GM19025 (cell line): Measurements from ENCODE around the gene PUM1.
"Not testable (repeated sequence)": the region's sequence is repeated elsewhere in the genome, so short reads cannot be mapped to it uniquely, and the experiment has no call there.

Experiments used
- ATAC-seq: cut with Tn5 transposase; IDR thresholded peaks from one replicate; pipeline ENCODE4 v1.9.1; 2021; ENCODE audit warnings: mild to moderate bottlenecking, low read depth, moderate library complexity; ENCODE audit not compliant: unreplicated experiment

The PUM1 gene

DNA sequence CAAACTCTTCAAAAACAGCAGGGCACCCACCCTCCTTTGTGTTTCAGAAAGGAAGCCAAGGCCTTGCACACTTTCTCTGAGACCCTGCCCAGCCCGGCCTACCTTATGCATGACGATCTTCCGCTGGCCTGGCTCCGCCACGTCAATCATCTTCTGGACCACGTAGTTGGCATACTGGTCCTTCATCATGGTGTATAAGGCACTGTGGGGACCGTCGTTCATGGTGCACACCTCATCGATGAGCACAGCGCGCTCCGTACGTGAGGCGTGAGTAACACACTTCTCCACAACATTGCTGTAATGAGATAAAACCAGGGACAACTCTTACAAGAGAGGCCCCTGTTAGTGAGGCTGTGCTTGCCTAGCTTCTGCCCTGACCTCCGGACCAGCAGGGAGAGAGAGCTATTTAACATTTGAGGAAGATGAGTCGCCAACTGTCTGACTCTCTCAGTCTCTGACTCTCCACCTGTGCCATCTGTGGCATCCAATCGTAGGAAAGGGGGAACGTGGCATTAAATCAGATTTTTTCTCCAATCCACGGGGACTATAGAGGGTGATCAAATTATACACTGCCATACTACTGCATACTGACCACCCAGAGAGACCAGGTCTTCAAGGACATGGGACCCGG lies 128.9 kb downstream of the PUM1 start:
- ATAC-seq, result no peak

DNA sequence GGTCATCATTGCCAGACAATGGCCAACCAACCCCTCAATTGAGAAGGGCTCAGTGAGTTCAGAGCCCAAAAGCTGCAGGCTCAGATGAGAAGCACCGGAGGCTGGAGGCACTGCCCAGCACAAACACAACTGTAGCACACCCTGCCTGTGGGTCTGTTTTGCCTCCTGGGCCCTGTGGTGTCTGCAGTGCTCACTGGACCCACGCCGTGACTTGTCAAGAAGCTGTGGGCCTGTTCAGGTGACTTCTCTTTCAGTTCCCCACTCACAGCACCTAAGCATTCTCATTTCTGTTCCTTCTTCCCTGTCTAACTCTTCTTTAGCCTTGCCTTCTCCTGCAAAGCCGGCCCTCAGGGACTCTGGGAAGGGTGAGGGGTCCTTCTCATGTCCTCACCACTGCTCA lies 129.8 kb downstream of the PUM1 start:
- not testable (repeated sequence) for ATAC-seq

DNA sequence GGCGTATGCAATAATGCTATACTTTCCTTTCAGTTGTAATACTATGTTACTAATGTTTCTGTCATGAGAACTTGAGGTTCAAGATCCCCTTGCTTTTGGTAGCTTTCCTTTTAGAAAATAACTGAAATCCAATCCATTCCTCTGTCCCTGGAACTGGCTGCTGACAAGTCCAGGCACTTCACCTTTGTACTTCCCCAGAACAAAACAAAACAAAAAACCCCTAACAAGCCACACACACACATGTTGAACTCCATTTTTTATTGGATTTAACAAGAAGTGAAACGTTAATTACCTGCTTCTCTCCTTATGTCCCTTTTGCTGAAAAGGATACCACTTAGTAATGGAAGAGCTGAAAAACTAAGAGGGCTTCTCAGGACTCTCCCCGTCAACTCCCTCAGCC lies 130.9 kb downstream of the PUM1 start:
- no peak for ATAC-seq

DNA sequence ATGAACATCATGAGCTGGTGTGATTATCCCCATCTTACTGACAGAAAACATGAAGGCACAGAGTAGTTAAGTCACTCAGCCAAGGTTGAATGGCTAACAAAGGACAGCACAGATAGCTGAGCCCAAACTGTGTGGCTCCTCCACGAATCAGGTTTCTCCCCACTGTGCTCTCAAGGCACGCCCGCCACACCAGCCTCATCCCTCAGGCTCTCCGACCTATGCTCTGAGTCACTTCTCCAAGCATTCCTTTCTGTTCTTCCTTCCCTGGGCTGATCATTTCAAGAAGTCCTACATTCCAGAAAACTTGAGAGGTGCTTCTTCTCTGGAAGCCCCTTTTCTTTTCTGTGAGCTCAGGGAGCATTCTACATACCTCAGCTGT lies 131.7 kb downstream of the PUM1 start:
- no peak for ATAC-seq

DNA sequence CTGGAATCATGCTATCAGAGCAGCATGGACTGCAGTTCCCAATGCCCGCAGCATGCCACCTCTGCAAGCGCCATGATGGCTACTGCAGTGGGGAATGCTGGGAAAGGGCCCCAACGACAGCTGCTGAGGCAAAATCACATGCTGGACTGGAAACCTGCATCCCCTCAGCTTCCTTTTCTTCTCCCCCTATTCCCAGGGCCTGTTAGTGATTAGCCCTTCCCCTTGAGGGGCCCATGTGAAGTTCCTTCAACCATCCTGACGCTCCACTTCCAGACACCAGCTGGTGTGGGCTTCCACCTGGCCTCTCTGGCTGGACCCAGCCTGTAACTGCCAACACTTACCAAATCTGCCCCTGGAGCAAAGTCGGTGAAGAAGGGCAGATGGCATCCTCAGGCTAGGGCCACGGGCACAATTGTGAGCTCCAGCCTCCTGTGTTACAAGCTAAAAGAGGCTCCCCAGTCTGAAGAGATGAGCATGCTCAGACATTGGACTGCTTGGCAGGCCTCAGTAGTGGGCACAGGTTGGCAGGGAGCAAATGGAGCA lies 134.8 kb downstream of the PUM1 start:
- no peak for ATAC-seq

DNA sequence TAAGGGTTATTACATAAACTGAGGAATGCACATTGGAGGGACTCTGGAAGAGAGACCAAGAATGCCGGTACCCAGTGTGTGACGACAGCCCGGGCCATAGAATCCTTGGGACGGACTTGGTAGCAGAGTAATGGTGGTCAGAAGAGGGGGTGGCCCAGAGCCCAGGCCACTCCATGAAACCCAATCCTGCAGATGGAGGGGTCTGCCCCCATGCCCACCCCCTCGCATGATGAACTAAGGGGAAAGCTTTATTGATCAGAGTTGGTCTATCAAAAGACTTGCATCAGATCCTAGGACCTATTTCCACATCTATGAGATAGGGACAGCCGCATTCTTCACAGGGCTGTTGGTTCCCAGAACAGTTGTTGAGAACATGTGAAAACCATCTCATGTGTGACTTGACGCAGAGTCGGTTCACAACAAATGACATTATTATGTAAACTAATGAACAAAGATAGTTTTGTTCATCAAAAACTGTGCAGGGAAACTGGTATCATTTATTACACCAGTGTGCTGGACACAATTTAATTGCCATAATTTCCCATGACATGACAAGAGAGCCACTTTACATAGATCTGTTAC lies 135.5 kb downstream of the PUM1 start:
- ATAC-seq, result no peak

DNA sequence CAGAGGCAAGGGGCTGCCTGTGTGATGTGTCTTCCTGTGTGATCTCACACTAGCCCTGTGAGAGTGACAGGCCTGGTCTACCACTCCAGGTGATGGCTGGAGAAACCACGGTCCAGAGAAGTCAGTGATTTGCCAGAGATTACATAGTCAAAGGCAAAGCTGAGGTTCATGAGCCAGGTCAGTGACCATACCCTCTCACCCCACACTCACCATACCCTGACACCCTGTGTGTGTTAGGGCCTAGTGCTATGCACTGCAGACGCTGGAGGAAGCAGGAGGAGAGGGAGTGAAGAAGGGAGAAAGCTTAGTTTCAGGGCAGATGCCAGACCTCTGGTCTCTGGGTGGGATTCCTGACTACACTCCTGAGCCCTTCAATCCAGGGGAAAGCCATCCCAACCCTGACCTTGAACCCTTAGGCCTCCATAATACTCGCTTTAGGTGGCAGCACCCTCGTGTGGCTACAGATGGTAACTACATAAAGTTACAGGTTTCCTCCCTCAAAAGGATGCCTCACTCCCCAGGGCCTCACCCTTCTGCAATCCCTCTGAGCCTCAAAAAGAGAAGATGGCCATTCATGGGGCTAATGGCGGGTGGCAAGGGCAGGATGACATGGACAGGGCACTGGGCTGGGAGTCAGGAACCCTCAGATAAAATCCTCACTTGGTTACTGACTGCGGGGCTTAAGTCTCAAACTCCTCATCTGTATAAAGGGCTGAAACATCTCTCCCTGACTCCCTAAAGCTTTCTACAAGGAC lies 136.2 kb downstream of the PUM1 start:
- no peak for ATAC-seq

DNA sequence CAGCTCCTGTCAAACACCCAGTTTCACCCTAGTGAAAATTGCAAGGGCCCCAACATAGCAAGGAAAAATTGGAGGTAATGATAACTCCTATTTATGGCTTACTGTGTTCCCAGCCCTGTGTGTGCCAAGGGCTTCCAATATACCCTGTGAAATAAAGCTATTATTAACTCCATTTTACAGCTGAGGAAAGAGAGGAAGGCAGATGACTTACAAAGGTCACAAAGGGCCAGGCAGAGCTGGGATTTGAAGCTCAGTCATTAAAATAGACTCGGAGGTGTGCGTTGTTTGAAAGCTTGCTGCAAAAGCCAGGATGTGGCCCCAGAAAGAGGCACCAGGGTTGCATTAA lies 136.8 kb downstream of the PUM1 start:
- no peak for ATAC-seq

DNA sequence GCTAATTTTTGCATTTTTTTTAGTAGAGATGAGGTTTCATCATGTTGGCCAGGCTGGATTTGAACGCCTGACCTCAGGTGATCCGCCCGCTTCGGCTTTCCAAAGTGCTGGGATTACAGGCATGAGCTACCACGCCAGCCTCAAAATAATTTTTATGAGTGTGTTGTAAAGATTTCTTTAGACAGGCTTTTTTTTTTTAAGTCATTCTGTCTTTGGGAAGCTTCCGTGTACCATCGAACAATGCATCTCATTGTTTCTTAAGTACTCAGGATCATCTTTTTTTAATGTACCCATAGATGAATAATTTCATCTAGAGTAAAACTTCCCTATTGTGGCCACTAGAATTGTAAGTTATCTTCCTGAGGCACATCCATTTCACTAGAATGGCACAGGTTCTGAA lies 137.3 kb downstream of the PUM1 start:
- ATAC-seq, result no peak

DNA sequence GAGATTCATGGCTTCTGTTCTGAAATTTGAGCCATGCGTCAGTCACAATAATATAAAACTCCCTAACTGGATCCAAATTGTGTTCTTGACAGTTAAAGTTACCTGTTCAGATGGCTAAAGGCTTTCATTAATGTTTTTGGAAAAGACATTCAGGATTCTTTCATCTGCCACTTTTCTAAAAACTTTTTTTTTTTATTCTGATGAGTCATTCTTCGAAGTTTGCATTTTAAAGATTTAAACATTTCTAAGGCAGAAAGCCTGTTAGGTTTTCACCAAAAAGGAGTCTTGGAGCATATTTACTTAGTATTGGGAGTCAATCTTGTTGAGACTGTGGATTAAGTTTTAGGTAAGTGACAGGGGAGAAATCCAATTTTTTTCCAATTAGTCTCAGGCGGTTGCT lies 138.1 kb downstream of the PUM1 start:
- ATAC-seq, result no peak

DNA sequence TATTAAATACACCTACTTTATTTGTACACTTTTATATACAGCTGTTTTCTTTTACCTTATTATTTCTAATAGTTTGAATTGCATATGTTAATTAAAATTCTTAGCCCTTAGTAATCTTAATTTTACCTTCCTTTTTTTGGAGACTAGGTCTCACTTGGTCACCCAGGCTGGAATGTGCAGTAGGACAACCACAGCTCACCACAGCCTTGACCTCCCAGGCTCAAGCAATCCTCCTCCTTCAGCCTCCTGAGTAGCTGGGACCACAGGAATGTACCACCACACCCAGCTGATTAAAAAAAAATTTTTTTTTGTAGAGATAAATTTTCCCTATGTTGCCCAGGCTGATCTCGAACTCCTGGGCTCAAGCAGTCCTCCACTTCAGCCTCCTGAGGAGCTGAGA lies 141.9 kb downstream of the PUM1 start:
- no peak for ATAC-seq

DNA sequence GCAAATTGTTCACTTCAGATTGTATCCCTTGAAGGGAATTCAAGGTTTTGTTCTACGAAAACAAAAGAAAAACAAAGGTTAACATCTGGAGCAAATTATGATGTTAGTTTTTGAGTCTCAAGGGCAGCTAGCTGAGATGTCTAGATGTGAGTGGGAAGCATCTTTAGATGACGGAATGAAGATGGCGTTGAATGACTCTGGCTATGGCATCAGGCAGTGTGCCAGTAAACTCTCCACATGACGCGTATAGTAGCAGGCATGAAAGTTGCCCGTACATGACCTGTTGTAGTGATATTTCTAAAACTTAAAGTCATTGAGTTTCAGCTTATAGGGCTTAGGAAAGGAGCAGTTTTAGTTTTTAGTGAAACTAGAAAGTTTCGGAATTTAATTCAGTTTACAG lies 144.7 kb downstream of the PUM1 start:
- no peak for ATAC-seq

DNA sequence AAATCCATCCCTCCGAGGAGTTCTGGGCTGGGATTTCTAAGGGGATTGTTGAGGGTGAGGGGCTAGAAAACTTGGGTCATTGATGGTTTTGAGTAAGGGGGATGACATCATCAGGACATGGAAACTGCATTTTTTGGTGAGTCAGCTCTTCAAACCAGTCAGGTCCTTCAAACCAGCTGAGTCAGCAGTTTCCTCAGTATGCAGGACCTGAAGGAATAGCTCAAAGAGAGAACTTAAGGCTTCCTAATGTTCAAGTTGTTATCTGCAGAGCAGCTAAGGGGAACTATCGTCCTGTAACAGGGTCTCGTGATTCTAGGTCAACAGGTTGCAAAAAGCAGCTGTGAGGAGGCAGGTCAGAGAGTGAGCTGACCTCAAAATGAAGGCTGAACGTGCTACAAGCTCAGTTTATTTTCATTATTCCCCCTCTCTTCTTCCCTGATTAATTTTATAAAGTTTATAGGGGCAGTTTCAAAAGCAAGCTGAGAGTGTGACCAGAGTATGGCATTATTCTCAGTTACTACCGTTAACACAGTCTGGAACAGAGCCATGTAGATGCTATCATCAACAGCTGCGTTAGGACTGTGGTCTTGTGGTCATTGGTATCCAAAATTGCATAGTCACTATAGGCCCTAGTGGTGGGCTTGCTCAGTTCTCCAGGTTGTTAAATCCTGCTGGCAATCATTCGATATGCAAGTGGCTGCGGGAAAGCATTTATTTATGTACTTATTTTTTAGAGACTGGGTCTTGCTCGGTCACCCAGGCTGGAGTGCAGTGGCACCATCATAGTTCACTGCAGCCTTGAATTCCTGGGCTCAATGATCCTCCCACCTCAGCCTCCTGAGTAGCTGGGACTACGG lies 146.3 kb downstream of the PUM1 start:
- ATAC-seq, result no peak

DNA sequence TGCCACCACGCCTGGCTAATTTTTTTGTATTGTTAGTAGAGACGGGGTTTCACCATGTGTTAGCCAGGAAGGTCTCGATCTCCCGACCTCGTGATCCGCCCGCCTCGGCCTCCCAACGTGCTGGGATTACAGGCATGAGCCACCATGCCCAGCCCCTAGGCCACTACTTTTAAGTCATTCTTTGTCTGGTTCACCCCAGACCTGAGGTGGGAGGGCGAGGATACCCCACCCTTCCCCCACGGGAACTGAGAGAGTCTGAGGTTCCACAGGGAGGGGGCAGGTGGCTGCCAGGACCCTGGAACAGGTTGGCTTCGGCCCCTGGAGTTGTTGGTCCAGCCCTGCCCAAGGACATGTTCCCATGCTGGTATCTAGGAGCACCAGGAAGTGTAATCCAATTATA lies 149.2 kb downstream of the PUM1 start:
- no peak for ATAC-seq

DNA sequence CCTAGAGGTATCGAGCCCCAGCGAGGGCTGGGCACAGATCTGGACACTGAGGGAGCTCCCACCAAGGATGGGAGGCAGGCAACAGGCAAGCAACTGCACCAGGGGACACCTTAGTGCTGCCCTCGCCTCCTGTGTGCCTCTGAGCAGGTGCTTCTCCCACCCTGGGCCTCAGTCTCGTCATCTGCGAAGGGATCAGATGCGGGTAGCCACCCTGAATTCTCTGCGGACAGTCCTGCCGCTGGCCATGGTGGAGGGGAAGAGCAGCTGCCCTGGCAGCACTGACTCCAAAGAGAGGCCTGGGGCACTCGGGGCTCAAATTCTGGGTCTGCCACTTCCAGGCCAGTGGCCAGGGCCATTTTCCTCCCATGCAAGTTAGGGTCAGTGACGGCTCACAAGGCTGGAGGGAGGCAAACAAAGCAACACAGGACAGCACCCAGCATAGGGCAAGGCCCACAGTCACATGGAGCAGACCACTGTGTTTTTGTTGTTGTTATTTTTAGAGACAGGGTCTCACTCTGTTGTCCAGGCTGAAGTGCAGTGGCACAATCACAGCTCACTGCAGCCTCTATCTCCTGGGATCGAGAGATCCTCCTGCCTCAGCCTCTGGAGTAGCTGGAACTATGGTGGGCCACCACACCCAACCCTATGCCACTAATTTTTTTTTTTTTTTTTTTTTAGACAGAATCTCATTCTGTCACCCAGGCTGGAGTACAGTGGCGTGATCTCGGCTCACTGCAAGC lies 149.9 kb downstream of the PUM1 start:
- no peak for ATAC-seq

DNA sequence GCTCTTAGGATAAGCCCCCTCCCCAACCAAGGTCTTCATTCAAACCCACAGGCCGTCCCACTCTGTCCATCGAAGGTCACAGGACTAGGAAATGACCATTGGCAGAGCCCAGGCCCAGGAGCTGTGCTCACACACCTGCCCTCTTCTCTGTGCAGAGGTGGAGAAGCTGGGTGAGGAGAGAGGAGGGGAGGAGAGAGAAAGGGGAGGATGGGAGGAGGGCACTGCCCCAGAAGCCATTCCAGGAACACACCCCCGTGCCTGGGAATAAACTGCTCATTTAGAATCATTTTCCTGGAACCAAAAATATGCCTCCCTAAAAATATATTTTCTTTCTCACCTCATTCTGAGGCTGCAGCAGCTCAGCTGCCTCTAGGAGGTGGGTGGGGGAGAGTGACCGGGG lies 150.6 kb downstream of the PUM1 start:
- ATAC-seq, result no peak

DNA sequence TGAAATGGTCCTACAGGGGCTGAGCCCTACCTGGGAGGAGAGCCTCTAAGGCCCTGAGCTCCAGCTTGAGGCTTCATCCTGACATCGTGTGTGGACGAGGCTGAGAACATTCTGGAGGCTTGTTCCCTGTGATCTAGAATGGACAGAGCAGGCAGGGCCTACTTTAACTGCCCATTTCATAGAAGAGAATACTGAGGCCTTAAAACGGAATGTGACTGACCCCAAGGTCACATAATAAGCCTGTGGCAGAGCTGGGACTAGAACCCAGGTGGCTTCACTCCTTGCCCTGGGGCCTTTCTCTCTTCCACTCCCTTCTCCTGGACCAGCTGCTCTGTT lies 151.0 kb downstream of the PUM1 start:
- ATAC-seq, result no peak

DNA sequence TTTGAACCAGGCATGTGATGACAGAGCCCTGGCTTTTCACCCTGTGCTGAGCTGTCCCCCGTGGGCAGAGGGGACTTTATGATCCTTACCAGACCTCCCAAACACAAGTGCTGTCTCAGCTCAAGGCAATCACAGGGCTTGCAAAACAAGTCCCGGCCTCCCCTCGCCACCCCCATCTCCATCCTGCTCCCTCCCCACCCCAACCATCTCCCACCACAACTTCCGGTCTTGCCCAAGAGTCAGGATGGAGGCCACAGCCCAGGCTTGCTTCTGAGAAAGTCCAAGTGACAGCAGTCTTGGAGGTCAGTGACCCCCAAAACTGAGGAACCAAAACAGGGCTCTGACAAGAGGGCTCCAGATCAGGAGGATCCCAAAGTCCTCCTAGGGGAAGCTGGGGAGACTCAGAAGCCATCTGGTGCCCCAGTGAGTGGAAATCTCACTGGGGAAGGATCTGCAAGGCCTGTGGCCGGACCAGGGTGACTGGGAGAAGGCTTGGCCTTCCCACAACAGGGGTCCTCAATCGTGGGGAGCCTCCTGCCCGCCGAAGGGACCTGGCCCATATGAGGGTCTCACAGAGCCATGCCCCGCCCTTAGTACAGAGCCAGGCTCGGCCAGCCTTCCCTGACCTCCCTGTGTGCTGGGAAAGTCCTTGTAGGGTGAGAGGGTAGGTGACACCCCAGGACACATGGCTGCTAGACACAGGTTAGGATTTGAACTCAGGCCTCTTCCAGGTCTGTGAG lies 152.4 kb downstream of the PUM1 start:
- ATAC-seq, result no peak

DNA sequence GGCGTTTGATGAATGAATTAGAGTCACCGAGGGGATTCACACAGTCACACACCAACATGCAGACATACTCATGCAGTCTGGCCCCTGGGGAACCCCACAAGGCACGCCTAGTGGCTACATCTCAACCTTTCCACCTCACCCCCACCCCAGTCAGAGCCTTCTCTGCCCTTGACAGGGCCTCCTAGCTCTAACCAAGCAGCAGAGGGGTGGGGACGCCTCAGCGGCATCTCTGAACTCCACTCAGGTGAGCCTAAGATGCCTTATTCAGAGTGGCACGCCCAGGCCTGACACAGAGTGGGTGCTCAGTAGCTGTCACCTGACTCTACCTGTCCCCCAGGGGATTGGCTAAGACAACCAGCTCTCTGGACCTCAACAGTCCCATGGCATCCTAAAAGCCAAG lies 153.3 kb downstream of the PUM1 start:
- no peak for ATAC-seq
